GM21786 (cell line): ENCODE results near the gene TMEM232.

ENCODE experiments used
- ATAC-seq: cut with Tn5 transposase; IDR thresholded peaks from one replicate; pipeline ENCODE4 v1.9.1; 2021; ENCODE audit not compliant: unreplicated experiment

The TMEM232 gene

GRCh38 chr5:110630350-110630749, 96.1 kb downstream of the TMEM232 start:
- ATAC-seq = no peak

GRCh38 chr5:110625376-110625999, 101.0 kb downstream of the TMEM232 start:
- no peak for ATAC-seq

GRCh38 chr5:110623874-110624273, 102.6 kb downstream of the TMEM232 start:
- no peak for ATAC-seq

- no peak for ATAC-seq
These were observed 107.5 kb downstream of the TMEM232 start for GRCh38 chr5:110618941-110619340.

- no peak for ATAC-seq
These were observed 110.5 kb downstream of the TMEM232 start for GRCh38 chr5:110616009-110616408.

- no peak for ATAC-seq
These were observed 113.7 kb downstream of the TMEM232 start for GRCh38 chr5:110612794-110613247.

- ATAC-seq = no peak
These were observed 114.7 kb downstream of the TMEM232 start for GRCh38 chr5:110611817-110612216.

- ATAC-seq = no peak
These were observed 131.6 kb downstream of the TMEM232 start for GRCh38 chr5:110594866-110595265.

- ATAC-seq = peak; percentile 62
These were observed 136.3 kb downstream of the TMEM232 start for GRCh38 chr5:110590187-110590586.

GRCh38 chr5:110588286-110588980, 138.0 kb downstream of the TMEM232 start:
- ATAC-seq = no peak

GRCh38 chr5:110580625-110581024, 145.8 kb downstream of the TMEM232 start:
- ATAC-seq = no peak

- no peak for ATAC-seq
These were observed 153.7 kb downstream of the TMEM232 start for GRCh38 chr5:110572729-110573128.

- no peak for ATAC-seq
These were observed 164.3 kb downstream of the TMEM232 start for GRCh38 chr5:110562191-110562590.

- ATAC-seq = no peak
These were observed 165.0 kb downstream of the TMEM232 start for GRCh38 chr5:110561510-110561909.

- ATAC-seq = no peak
These were observed 177.2 kb downstream of the TMEM232 start for GRCh38 chr5:110549301-110549700.

- ATAC-seq = no peak
These were observed 178.3 kb downstream of the TMEM232 start for GRCh38 chr5:110548171-110548570.

GRCh38 chr5:110547495-110547894, 179.0 kb downstream of the TMEM232 start:
- no peak for ATAC-seq

GRCh38 chr5:110545716-110546115, 180.8 kb downstream of the TMEM232 start:
- no peak for ATAC-seq

- ATAC-seq = no peak
These were observed 181.9 kb downstream of the TMEM232 start for GRCh38 chr5:110544603-110545002.

GRCh38 chr5:110542949-110543348, 183.5 kb downstream of the TMEM232 start:
- ATAC-seq = no peak

- no peak for ATAC-seq
These were observed 190.1 kb downstream of the TMEM232 start for GRCh38 chr5:110536120-110537115.
